PC-3 (cell line): ENCODE data around the gene GAL3ST1.

Experiments used
- EZH2phosphoT487 ChIP-seq: fragments of 300-600 bp; sonication (generic); IDR thresholded peaks from 2 replicates; pipeline ENCODE4 v1.6.1; 2018; ENCODE audit warnings: mild to moderate bottlenecking, antibody characterized with exemption, low read length, borderline replicate concordance
- TF ChIP-seq, protein P1 (sequence below): fragments of 300-600 bp; sonication (generic); conservative IDR thresholded peaks from 2 replicates; pipeline ENCODE4 v1.5.1; 2017; ENCODE audit warnings: antibody characterized with exemption, low read depth, mild to moderate bottlenecking, low read length

DNA sequence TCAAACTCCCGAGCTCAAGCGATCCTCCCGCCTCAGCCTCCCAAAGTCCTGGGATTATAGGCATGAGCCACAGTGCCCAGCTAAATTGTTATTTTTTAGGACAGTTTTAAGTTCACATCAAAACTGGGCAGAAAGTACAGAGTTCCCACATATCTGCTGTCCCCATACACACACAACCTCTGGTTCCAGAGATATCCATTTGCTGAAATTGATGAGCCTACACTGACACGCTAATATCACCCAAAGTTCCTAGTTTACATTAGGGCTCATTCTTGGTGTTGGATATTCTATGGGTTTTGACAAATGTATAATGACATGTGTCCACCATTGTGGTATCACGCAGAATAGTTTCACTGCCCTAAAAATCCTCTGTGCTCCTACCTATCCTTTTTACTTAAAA, 66.2 kb downstream of the GAL3ST1 start:
- TF ChIP-seq, protein P1, sequence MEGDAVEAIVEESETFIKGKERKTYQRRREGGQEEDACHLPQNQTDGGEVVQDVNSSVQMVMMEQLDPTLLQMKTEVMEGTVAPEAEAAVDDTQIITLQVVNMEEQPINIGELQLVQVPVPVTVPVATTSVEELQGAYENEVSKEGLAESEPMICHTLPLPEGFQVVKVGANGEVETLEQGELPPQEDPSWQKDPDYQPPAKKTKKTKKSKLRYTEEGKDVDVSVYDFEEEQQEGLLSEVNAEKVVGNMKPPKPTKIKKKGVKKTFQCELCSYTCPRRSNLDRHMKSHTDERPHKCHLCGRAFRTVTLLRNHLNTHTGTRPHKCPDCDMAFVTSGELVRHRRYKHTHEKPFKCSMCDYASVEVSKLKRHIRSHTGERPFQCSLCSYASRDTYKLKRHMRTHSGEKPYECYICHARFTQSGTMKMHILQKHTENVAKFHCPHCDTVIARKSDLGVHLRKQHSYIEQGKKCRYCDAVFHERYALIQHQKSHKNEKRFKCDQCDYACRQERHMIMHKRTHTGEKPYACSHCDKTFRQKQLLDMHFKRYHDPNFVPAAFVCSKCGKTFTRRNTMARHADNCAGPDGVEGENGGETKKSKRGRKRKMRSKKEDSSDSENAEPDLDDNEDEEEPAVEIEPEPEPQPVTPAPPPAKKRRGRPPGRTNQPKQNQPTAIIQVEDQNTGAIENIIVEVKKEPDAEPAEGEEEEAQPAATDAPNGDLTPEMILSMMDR: no peak
- TF ChIP-seq EZH2phosphoT487: no peak
